ENCODE data around the gene HS3ST4. TPM values are rescaled to one million over a fixed set of nuclear protein-coding genes. Genes with fewer than 3 reads are reported as not detected.

HS3ST4 gene
- total RNA-seq, 4 donors from 2014 or later = 0.20 TPM; not detected in 3

DNA sequence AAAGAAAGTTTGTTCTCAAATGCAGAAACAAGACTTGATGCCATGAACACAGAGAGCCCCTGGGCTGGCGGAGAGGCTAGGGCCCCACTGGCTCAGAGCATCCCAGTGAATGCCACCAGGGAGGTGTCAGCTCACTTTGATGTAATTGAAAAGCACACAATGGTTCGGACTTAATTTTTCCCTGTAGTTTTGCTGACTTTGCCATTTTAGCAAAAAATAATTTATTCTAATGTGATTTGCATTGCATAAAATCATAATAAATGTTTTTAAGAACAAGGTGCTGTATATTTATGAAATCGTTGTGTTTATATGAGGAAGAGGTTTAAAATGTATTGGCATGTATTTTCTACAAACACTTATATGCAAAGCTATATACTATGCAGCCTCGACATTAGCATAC lies 140.5 kb downstream of the HS3ST4 start:
- WGBS, 2 donors = 76 to 84% methylated on average over 4 of the region's 4 CpGs
- TF ChIP-seq, protein P1, sequence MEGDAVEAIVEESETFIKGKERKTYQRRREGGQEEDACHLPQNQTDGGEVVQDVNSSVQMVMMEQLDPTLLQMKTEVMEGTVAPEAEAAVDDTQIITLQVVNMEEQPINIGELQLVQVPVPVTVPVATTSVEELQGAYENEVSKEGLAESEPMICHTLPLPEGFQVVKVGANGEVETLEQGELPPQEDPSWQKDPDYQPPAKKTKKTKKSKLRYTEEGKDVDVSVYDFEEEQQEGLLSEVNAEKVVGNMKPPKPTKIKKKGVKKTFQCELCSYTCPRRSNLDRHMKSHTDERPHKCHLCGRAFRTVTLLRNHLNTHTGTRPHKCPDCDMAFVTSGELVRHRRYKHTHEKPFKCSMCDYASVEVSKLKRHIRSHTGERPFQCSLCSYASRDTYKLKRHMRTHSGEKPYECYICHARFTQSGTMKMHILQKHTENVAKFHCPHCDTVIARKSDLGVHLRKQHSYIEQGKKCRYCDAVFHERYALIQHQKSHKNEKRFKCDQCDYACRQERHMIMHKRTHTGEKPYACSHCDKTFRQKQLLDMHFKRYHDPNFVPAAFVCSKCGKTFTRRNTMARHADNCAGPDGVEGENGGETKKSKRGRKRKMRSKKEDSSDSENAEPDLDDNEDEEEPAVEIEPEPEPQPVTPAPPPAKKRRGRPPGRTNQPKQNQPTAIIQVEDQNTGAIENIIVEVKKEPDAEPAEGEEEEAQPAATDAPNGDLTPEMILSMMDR (IDR thresholded peaks at IDR 0.05) = no peak
- TF ChIP-seq EP300 (IDR thresholded peaks at IDR 0.05) (no peak), POLR2A (IDR thresholded peaks at IDR 0.05) (no peak)
- Histone ChIP-seq H3K27ac (no peak overlapping the region), H3K4me1 (no peaks in the 10 kb centered on the region), H3K36me3 (no peaks in the 10 kb centered on the region), H3K4me3 (no peak overlapping the region), H3K9me3 (no peaks in the 10 kb centered on the region), H3K27me3 (no peaks in the 10 kb centered on the region)
- DNase-seq (ENCODE audit: low spot score in 2 of 2) = no peak

DNA sequence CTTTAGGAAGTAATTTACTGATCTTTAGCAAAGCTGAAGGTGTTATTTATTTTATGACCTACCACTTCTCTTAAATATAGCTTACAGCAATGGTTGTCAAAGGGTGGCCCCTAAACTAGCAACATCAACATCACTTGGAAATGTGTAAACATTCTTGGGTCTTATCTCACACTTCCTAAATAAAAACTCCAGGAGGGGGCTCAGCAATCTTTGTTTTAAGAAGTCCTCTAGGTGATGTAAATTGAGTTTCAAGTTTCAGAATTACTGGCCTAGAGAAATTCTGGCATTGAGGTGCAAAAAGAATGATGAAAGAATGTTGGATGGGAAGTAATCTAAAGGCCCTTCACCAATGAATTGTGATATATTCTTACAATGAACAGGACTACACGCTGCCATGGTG lies 142.3 kb downstream of the HS3ST4 start:
- H3K36me3 ChIP-seq = no peaks in the 10 kb centered on the region
- TF ChIP-seq EP300 (IDR thresholded peaks at IDR 0.05) (no peak), POLR2A (IDR thresholded peaks at IDR 0.05) (no peak)
- TF ChIP-seq, protein P1 (IDR thresholded peaks at IDR 0.05) = no peak
- H3K27ac ChIP-seq = no peak overlapping the region
- H3K9me3 ChIP-seq = no peaks in the 10 kb centered on the region
- peaks cover 0 to 8% (median 0%) of the 10 kb centered on the region in 4 donors for H3K4me1 ChIP-seq
- H3K27me3 ChIP-seq = no peaks in the 10 kb centered on the region
- 75 to 87% methylated on average over 1 of the region's 1 CpG for WGBS, 2 donors
- no peak overlapping the region for H3K4me3 ChIP-seq
- no peak for DNase-seq (ENCODE audit: low spot score in 2 of 2)

DNA sequence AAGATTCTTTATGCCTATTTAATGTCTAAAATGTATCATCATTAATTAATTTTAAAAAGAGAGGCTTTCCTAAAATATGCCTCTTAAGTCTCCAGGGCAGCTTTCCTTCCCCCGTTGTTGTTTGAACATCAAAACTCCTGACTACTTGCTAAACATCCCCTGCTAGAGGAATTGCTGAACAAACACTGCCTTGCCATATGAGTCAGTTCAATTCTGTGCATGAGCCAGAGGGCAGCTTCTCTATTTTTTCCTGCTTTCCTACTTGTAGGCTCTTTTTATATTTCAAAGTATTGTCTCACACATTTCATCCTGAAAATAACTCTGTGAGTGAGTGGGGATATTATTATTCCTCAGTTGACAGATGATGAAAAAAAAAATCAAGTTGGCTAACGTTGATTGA lies 143.4 kb downstream of the HS3ST4 start:
- Histone ChIP-seq H3K4me3 (no peak overlapping the region), H3K9me3 (no peaks in the 10 kb centered on the region), H3K27ac (no peak overlapping the region), H3K4me1 (peaks cover 0 to 8% (median 0%) of the 10 kb centered on the region in 4 donors), H3K27me3 (no peaks in the 10 kb centered on the region), H3K36me3 (no peaks in the 10 kb centered on the region)
- no peak for DNase-seq (ENCODE audit: low spot score in 2 of 2)
- WGBS, 2 donors = 26 to 28% methylated on average over 2 of the region's 2 CpGs
- TF ChIP-seq EP300 (IDR thresholded peaks at IDR 0.05) = no peak
- no peak for TF ChIP-seq POLR2A (IDR thresholded peaks at IDR 0.05)
- TF ChIP-seq, protein P1 (IDR thresholded peaks at IDR 0.05) = no peak

DNA sequence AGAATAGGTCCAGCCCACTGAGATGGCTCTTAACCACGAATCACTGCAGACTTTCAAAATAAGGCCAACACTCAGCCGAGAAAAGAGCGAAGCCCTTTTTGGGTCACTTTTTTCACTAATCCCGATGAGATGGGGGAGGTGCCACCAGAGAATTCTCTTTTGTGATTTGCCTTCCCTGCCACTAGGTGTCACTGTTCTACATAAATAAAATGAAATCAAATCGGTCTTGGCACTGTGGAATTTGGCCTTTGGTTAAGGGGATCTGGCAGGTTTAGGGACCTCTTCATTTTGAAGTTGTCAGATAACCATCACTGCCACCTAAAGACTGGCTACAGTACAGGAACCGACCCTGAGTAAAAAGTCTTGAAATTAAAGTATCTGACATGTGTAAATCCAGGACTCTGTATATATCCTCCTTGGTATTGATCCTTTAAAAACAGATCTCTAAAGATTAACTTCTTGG lies 147.0 kb downstream of the HS3ST4 start:
- WGBS, 2 donors = 7 to 10% methylated on average over 6 of the region's 6 CpGs
- Histone ChIP-seq H3K27me3 (no peaks in the 10 kb centered on the region), H3K27ac (no peak overlapping the region), H3K36me3 (no peaks in the 10 kb centered on the region), H3K4me1 (peaks cover 0 to 8% (median 0%) of the 10 kb centered on the region in 4 donors), H3K4me3 (no peak overlapping the region), H3K9me3 (no peaks in the 10 kb centered on the region)
- peak in 1 of 2 donors; percentile 31 for DNase-seq (ENCODE audit: low spot score in 2 of 2)
- TF ChIP-seq POLR2A (IDR thresholded peaks at IDR 0.05) (no peak), EP300 (IDR thresholded peaks at IDR 0.05) (no peak)
- TF ChIP-seq, protein P1 (IDR thresholded peaks at IDR 0.05) = peak; percentile 51 to 71 (median 64)

DNA sequence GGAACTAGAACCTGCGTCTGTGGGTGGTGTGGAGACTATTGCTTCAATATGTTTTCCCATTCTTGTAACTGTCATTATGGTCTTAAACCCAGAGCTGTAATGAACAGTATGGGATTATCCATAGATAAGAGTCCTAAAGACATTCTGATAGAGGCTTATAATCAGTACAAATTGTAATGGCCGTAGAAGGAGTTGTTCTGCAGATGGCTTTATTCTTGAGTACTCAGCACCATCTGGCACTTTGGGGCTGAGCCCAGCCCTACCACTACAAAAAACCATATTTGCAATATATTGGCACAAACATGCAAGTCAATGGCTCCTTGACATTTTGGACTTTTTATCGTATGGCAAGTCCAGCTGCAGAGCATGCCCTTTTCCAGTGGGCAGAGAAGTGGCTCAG lies 150.0 kb downstream of the HS3ST4 start:
- Histone ChIP-seq H3K4me3 (no peak overlapping the region), H3K4me1 (peaks cover 0 to 8% (median 0%) of the 10 kb centered on the region in 4 donors), H3K9me3 (no peaks in the 10 kb centered on the region), H3K36me3 (no peaks in the 10 kb centered on the region), H3K27ac (no peak overlapping the region), H3K27me3 (no peaks in the 10 kb centered on the region)
- 63 to 72% methylated on average over 3 of the region's 3 CpGs for WGBS, 2 donors
- DNase-seq (ENCODE audit: low spot score in 2 of 2) = no peak
- TF ChIP-seq, protein P1 (IDR thresholded peaks at IDR 0.05) = no peak
- TF ChIP-seq EP300 (IDR thresholded peaks at IDR 0.05) = no peak
- no peak for TF ChIP-seq POLR2A (IDR thresholded peaks at IDR 0.05)

All from tibial nerve (tissue), 4 donors.